Measurements from ENCODE around the gene TENM3.

DNA sequence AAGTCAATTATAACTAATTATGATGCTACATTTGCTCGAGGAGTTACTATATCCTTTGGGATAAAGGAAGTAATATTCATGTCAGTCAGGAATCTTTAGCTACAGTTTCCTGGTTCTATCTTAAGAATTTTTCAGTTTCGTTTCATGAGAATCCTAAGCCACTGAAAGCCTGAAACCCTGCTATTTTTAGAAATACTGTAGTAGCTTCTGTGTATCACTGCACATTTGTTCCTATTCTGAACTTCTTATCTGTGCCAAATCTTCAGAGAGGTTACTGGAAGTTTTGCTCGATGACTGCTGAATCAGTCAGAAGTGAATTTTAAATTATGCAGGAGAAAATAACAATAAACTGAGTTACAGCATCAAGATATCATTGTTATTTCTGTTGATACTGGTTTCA lies 249.2 kb downstream of the TENM3 start:
- TF ChIP-seq, protein P1, sequence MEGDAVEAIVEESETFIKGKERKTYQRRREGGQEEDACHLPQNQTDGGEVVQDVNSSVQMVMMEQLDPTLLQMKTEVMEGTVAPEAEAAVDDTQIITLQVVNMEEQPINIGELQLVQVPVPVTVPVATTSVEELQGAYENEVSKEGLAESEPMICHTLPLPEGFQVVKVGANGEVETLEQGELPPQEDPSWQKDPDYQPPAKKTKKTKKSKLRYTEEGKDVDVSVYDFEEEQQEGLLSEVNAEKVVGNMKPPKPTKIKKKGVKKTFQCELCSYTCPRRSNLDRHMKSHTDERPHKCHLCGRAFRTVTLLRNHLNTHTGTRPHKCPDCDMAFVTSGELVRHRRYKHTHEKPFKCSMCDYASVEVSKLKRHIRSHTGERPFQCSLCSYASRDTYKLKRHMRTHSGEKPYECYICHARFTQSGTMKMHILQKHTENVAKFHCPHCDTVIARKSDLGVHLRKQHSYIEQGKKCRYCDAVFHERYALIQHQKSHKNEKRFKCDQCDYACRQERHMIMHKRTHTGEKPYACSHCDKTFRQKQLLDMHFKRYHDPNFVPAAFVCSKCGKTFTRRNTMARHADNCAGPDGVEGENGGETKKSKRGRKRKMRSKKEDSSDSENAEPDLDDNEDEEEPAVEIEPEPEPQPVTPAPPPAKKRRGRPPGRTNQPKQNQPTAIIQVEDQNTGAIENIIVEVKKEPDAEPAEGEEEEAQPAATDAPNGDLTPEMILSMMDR (conservative IDR thresholded peaks at IDR 0.05; ENCODE audit: low read length) = no peak
- TF ChIP-seq EZH2phosphoT487 (IDR thresholded peaks at IDR 0.05; ENCODE audit: borderline replicate concordance, low read depth, low read length) = no peak

Measured in OCI-LY7 (cell line).